Colonic mucosa (tissue), 4 donors: ENCODE results near the gene DPF3. TPM values are rescaled to one million over a fixed set of nuclear protein-coding genes. Genes with fewer than 3 reads are reported as not detected.

ENCODE experiments used
- DNase-seq: peaks from one replicate; pipeline ENCODE4 v3.0.0-alpha.2; 2020
- H3K27ac ChIP-seq: fragments of 200-600 bp; one replicate; pipeline ENCODE4 v1.8.0; 2021
- H3K27me3 ChIP-seq: fragments of 200-600 bp; one replicate; pipeline ENCODE4 v1.8.0; 2021
- H3K36me3 ChIP-seq: fragments of 200-600 bp; one replicate; pipeline ENCODE4 v1.8.0; 2021
- H3K4me1 ChIP-seq: fragments of 200-600 bp; one replicate; pipeline ENCODE4 v1.8.0; 2021; ENCODE audit warnings: mild to moderate bottlenecking
- H3K4me3 ChIP-seq: fragments of 200-600 bp; one replicate; pipeline ENCODE4 v1.8.0; 2021
- H3K9ac ChIP-seq, 2 donors: one replicate each; pipeline ENCODE4 v1.7.0; 2013; ENCODE audit warnings: control low read depth in 2 of 2, low read depth in 2 of 2, low read length in 2 of 2
- H3K9me3 ChIP-seq: fragments of 200-600 bp; one replicate; pipeline ENCODE4 v1.8.0; 2021
- intact Hi-C: fragments of 100-400 bp; cut with DNase I; formaldehyde crosslinking; loops from one replicate; pipeline ENCODE4 v1.14.1; 2022
- total RNA-seq, 2 donors: library from RNA; stranded (reverse); fragmentation: NEBNext Ultra II Directional in 1 of 2; extraction: Animal tissue kit (Norgen Biotek cat#: 25700) in 1 of 2; gene quantifications; one replicate each; pipeline ENCODE4 v1.2.1, GENCODE V29; 2021
- TF ChIP-seq, protein P1 (sequence below): fragments of 200-600 bp; IDR thresholded peaks from one replicate; pipeline ENCODE4 v1.8.0; 2022; ENCODE audit warnings: antibody characterized with exemption, mild to moderate bottlenecking
- donor health status: healthy.
- donor health status: DM: no; HTN: no; CAD: no.
- donor health status: DM: no; HTN: no; CAD: no.

DPF3 gene
- total RNA-seq, 2 donors from 2014 or later: 6.7 to 14.0 TPM

DNA sequence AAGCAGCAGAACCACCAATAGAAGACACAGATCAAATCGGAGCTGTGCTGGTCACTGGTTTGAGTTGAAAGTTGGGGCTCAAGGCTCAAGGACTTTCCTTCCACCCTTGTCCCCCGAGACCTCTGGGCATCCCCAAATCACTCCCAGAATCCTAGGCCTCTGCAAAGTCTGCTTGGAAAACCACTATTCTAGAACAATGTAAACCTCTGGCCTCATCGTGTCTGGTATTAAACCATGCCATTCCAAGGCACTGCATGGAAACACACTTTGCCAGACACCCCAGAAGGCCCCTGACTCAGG, 288.0 kb downstream of the DPF3 start:
- no peak overlapping the region for H3K9ac ChIP-seq
- H3K4me3 ChIP-seq: no peak overlapping the region
- no peak overlapping the region for H3K27ac ChIP-seq
- H3K9me3 ChIP-seq: no peaks in the 10 kb centered on the region
- TF ChIP-seq, protein P1, sequence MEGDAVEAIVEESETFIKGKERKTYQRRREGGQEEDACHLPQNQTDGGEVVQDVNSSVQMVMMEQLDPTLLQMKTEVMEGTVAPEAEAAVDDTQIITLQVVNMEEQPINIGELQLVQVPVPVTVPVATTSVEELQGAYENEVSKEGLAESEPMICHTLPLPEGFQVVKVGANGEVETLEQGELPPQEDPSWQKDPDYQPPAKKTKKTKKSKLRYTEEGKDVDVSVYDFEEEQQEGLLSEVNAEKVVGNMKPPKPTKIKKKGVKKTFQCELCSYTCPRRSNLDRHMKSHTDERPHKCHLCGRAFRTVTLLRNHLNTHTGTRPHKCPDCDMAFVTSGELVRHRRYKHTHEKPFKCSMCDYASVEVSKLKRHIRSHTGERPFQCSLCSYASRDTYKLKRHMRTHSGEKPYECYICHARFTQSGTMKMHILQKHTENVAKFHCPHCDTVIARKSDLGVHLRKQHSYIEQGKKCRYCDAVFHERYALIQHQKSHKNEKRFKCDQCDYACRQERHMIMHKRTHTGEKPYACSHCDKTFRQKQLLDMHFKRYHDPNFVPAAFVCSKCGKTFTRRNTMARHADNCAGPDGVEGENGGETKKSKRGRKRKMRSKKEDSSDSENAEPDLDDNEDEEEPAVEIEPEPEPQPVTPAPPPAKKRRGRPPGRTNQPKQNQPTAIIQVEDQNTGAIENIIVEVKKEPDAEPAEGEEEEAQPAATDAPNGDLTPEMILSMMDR: no peak
- intact Hi-C loops: no loop called here
- H3K27me3 ChIP-seq: no peaks in the 10 kb centered on the region
- H3K4me1 ChIP-seq: no peaks in the 10 kb centered on the region
- no peaks in the 10 kb centered on the region for H3K36me3 ChIP-seq
- peak; percentile 2 for DNase-seq

DNA sequence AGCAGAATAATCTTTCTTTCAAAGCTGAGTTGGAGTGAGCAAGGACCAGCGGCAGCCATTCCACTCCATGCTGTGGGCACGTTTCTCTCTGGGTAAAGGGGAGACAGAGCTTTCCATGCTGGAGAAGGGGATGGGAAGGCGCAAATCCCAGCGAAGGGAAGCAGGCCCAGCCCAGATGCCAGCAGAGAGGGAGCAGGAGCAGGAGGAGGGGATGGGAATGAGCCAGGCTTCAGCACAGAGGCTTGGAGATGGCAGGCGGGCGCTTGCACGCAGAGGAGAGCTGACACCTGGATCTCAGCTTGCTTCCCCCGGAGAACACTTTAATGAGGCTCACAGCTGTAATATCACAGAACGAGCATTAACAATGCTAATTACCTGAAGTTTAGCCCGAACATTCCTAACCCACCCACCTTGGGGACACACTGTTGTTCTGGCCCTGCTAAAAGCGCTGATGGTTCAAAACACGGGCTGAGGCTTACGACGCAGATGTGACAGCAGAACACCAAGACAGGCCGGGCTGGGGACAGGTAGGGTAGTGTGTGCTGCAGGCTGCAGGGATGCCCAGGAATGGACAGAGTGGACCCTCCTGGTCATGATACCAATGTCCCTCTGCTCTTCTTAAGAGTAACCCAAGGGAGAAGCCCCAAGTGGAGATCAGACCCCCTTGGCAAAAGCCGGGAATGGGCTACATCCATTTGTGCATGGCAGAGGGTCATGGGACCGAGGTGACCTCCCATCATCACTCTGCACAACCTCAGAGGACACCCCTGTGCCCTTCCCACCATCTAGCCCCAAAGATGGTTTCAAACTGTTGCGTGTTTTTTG, 288.6 kb downstream of the DPF3 start:
- intact Hi-C loops: no loop called here
- no peaks in the 10 kb centered on the region for H3K4me1 ChIP-seq
- TF ChIP-seq, protein P1: no peak
- no peak overlapping the region for H3K4me3 ChIP-seq
- H3K9me3 ChIP-seq: no peaks in the 10 kb centered on the region
- H3K27ac ChIP-seq: no peak overlapping the region
- H3K36me3 ChIP-seq: no peaks in the 10 kb centered on the region
- H3K9ac ChIP-seq: no peak overlapping the region
- no peaks in the 10 kb centered on the region for H3K27me3 ChIP-seq
- DNase-seq: peak; percentile 6

DNA sequence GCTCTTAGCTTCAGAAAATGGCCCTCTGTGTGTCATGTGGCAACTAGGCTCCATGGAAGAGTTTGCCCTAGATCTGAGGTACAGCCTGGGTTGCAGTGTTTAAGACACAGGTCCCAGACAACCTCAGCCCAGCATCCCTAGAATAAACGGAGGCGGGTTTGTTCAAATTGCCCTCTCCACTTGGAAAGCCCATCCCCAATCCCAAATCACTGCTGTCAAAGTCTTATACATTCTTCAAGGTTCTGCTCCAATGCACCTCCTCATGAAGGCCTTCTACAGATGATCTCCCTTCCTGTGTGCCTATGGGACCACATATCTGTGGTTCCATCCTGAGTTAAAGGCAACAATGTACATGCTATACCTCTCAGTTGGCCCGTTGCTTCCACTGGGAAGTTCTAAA, 289.8 kb downstream of the DPF3 start:
- H3K9ac ChIP-seq: no peak overlapping the region
- H3K27me3 ChIP-seq: no peaks in the 10 kb centered on the region
- no peak for DNase-seq
- no peak overlapping the region for H3K27ac ChIP-seq
- TF ChIP-seq, protein P1: no peak
- H3K9me3 ChIP-seq: no peaks in the 10 kb centered on the region
- H3K4me3 ChIP-seq: no peak overlapping the region
- H3K4me1 ChIP-seq: no peaks in the 10 kb centered on the region
- no peaks in the 10 kb centered on the region for H3K36me3 ChIP-seq
- intact Hi-C loops: no loop called here

DNA sequence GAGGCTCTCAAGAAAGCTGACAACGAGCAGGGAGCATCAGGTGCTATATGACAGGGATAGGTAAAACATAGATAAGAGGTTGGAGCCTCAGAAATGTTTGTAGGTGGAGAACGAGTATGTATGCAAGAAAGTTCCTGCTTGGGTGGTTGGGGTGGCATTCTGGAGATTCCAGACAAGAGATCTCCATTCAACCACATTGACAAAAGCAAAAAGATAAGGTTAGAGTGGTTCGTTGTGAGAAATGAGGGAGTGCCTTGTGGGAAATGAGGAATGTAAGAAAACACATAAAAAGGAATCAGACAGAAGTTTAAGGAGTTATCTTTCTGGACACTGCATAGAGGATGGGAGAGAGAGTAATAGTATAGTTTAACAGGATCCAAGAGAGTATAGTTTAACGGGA, 290.3 kb downstream of the DPF3 start:
- Histone ChIP-seq H3K27me3 (no peaks in the 10 kb centered on the region), H3K9ac (no peak overlapping the region), H3K36me3 (no peaks in the 10 kb centered on the region), H3K9me3 (no peaks in the 10 kb centered on the region), H3K27ac (no peak overlapping the region), H3K4me3 (no peak overlapping the region), H3K4me1 (no peaks in the 10 kb centered on the region)
- intact Hi-C loops: no loop called here
- no peak for DNase-seq
- TF ChIP-seq, protein P1: no peak

DNA sequence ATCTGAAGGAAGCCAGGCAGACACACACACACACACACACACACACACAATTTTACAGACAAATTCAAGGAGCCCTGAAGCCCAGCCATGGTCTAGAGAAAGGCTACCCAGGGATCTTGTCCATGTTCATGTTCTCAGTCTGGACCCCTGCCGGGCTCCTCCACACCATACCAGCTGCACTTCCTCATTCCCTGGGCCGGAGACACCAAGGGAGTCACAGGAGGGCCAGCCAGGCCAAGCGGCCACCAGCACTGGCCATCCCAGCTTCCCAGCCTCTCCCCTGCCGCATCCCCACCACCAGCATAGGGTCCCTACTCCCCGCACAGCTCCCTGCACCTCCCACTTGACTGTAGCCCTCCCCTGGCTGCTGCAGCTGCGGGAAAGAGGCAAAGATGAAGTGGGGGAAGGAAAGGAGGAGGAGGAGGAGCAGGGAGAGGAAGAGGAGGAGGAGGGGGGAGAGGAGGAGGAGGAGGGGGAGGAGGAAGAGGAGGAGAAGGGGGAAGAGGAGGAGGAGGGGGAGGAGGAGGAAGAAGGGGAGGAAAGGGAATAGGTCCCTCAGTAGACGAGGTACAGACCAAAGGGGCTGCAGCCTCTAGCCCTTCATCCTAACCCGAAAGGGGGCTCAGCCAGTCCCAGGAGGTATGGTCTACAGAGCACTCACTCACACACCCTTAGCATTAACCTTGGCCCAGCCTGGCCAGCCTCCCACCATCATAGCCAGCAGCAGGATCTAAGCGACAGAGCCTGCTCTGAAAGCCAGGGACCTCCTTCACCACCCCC, 293.2 kb downstream of the DPF3 start:
- H3K27ac ChIP-seq: no peak overlapping the region
- H3K36me3 ChIP-seq: no peaks in the 10 kb centered on the region
- H3K27me3 ChIP-seq: no peaks in the 10 kb centered on the region
- no peak for DNase-seq
- TF ChIP-seq, protein P1: no peak
- H3K9me3 ChIP-seq: no peaks in the 10 kb centered on the region
- H3K9ac ChIP-seq: no peak overlapping the region
- intact Hi-C loops: no loop called here
- H3K4me3 ChIP-seq: no peak overlapping the region
- no peaks in the 10 kb centered on the region for H3K4me1 ChIP-seq
